NB4 (cell line): Measurements from ENCODE around the gene ZNF23.

Experiments used
- CTCF ChIP-seq: IDR thresholded peaks from one replicate; pipeline ENCODE4 v1.5.1; 2012; ENCODE audit warnings: low read depth, low read length
- MYC ChIP-seq: IDR thresholded peaks from 2 replicates; pipeline ENCODE4 v1.6.1; 2011; ENCODE audit warnings: low read depth, low read length

GRCh38 chr16:71428385-71428784 is 33.7 kb downstream of the ZNF23 start:
- TF ChIP-seq MYC (no peak), CTCF (no peak)
